Trophoblast cell (in vitro differentiated cells and primary cell): ENCODE results near the gene LRP1B.

Experiments
- DNase-seq, 2 donors: peaks; one replicate each; pipeline ENCODE4 v3.0.0-alpha.2; 2016
- H2AFZ ChIP-seq: 2 replicates; pipeline ENCODE4 v1.6.1; 2013; ENCODE audit warnings: low read length, moderate library complexity, mild to moderate bottlenecking; ENCODE audit not compliant: insufficient read depth, poor library complexity
- H2AK5ac ChIP-seq: 2 replicates; pipeline ENCODE4 v1.6.1; 2013; ENCODE audit warnings: mild to moderate bottlenecking, low read length
- H2BK120ac ChIP-seq: 2 replicates; pipeline ENCODE4 v1.6.1; 2013; ENCODE audit warnings: low read length, mild to moderate bottlenecking, moderate library complexity; ENCODE audit not compliant: insufficient read depth, poor library complexity
- H2BK12ac ChIP-seq: 2 replicates; pipeline ENCODE4 v1.6.1; 2013; ENCODE audit warnings: mild to moderate bottlenecking, low read length, moderate library complexity
- H2BK5ac ChIP-seq: 2 replicates; pipeline ENCODE4 v1.6.1; 2013; ENCODE audit warnings: low read length, low read depth, moderate library complexity, mild to moderate bottlenecking; ENCODE audit not compliant: poor library complexity
- H3K14ac ChIP-seq: 2 replicates; pipeline ENCODE4 v1.6.1; 2013; ENCODE audit warnings: mild to moderate bottlenecking, low read length
- H3K18ac ChIP-seq: 2 replicates; pipeline ENCODE4 v1.6.1; 2013; ENCODE audit warnings: mild to moderate bottlenecking, low read length
- H3K23ac ChIP-seq: 2 replicates; pipeline ENCODE4 v1.6.1; 2013; ENCODE audit warnings: low read length
- H3K27ac ChIP-seq: 2 replicates; pipeline ENCODE4 v1.5.1; 2013; ENCODE audit warnings: low read depth, mild to moderate bottlenecking, inconsistent platforms, low read length, moderate library complexity
- H3K27me3 ChIP-seq: 2 replicates; pipeline ENCODE4 v1.6.1; 2013; ENCODE audit warnings: inconsistent platforms, mild to moderate bottlenecking, low read length, moderate library complexity; ENCODE audit not compliant: insufficient read depth
- H3K36me3 ChIP-seq, 2 experiments: 1 replicate in 1 of 2; 2 replicates in 1 of 2; pipeline ENCODE4 v1.6.1; 2013; ENCODE audit warnings: low read length in 2 of 2, mild to moderate bottlenecking in 2 of 2, moderate library complexity in 1 of 2; ENCODE audit not compliant: insufficient read depth in 2 of 2, control insufficient read depth in 1 of 2
- H3K4ac ChIP-seq: 2 replicates; pipeline ENCODE4 v1.6.1; 2013; ENCODE audit warnings: low read depth, mild to moderate bottlenecking, low read length, moderate library complexity
- H3K4me1 ChIP-seq, 2 experiments: 1 replicate in 1 of 2; 2 replicates in 1 of 2; pipeline ENCODE4 v1.6.1; 2013; ENCODE audit warnings: low read length in 2 of 2, mild to moderate bottlenecking in 2 of 2, moderate library complexity in 1 of 2; ENCODE audit not compliant: insufficient read depth in 2 of 2, control insufficient read depth in 1 of 2
- H3K4me2 ChIP-seq: 2 replicates; pipeline ENCODE4 v1.6.1; 2013; ENCODE audit warnings: inconsistent platforms, mild to moderate bottlenecking, low read length, moderate library complexity
- H3K4me3 ChIP-seq: 2 replicates; pipeline ENCODE4 v1.5.1; 2013; ENCODE audit warnings: mild to moderate bottlenecking, low read depth, low read length, inconsistent platforms
- H3K79me1 ChIP-seq: one replicate; pipeline ENCODE4 v1.6.1; 2013; ENCODE audit warnings: low read length
- H3K79me2 ChIP-seq: 2 replicates; pipeline ENCODE4 v1.6.1; 2013; ENCODE audit warnings: low read length, mild to moderate bottlenecking; ENCODE audit not compliant: control insufficient read depth, insufficient read depth, poor library complexity
- H3K9ac ChIP-seq: 2 replicates; pipeline ENCODE4 v1.6.1; 2013; ENCODE audit warnings: mild to moderate bottlenecking, low read length
- H3K9me3 ChIP-seq: 2 replicates; pipeline ENCODE4 v1.6.1; 2013; ENCODE audit warnings: low read depth, mild to moderate bottlenecking, control low read depth, inconsistent platforms, low read length; ENCODE audit not compliant: insufficient read depth
- H4K12ac ChIP-seq: 2 replicates; pipeline ENCODE4 v1.6.1; 2013; ENCODE audit warnings: low read depth, mild to moderate bottlenecking, low read length, moderate library complexity
- H4K8ac ChIP-seq: 2 replicates; pipeline ENCODE4 v1.6.1; 2013; ENCODE audit warnings: low read depth, mild to moderate bottlenecking, low read length, moderate library complexity
- H4K91ac ChIP-seq: one replicate; pipeline ENCODE4 v1.6.1; 2013; ENCODE audit warnings: low read depth, mild to moderate bottlenecking, low read length, moderate library complexity
- WGBS: extraction: QIAGEN DNeasy Blood & Tissue Kit; methylation state at CpG from one replicate; pipeline ENCODE4 v1.1.7; 2013; ENCODE audit warnings: missing lambda C conversion rate; ENCODE audit not compliant: insufficient read length, insufficient coverage; ENCODE audit errors: extremely low coverage; 5-methylcytosine and 5-hydroxymethylcytosine counted together

Gene LRP1B

GRCh38 chr2:141741652-141742051 lies 389.2 kb downstream of the LRP1B start:
- H2BK12ac ChIP-seq = no peak overlapping the region
- H3K4me3 ChIP-seq = no peak overlapping the region
- no peak overlapping the region for H3K4me2 ChIP-seq
- H3K36me3 ChIP-seq = no peaks in the 10 kb centered on the region
- H3K79me1 ChIP-seq = no peaks in the 10 kb centered on the region
- H3K9me3 ChIP-seq = peaks cover 2% of the 10 kb centered on the region
- H3K4ac ChIP-seq = no peak overlapping the region
- no peaks in the 10 kb centered on the region for H3K79me2 ChIP-seq
- H4K91ac ChIP-seq = no peak overlapping the region
- no peaks in the 10 kb centered on the region for H3K27me3 ChIP-seq
- H3K4me1 ChIP-seq = no peaks in the 10 kb centered on the region
- H3K23ac ChIP-seq = no peak overlapping the region
- H4K8ac ChIP-seq = no peak overlapping the region
- no peak overlapping the region for H3K18ac ChIP-seq
- no peak overlapping the region for H2AFZ ChIP-seq
- no peak overlapping the region for H2AK5ac ChIP-seq
- H2BK5ac ChIP-seq = no peak overlapping the region
- no peak overlapping the region for H3K14ac ChIP-seq
- WGBS = no CpG with 5 or more reads among the region's 3 CpGs
- no peak overlapping the region for H4K12ac ChIP-seq
- no peak overlapping the region for H3K27ac ChIP-seq
- no peak overlapping the region for H3K9ac ChIP-seq
- H2BK120ac ChIP-seq = no peak overlapping the region
- no peak for DNase-seq

GRCh38 chr2:141737492-141738255 lies 393.1 kb downstream of the LRP1B start:
- Histone ChIP-seq H3K79me1 (no peaks in the 10 kb centered on the region), H2AK5ac (no peak overlapping the region), H3K9me3 (no peaks in the 10 kb centered on the region), H3K79me2 (no peaks in the 10 kb centered on the region), H3K36me3 (no peaks in the 10 kb centered on the region), H2BK5ac (no peak overlapping the region), H3K18ac (no peak overlapping the region), H3K23ac (no peak overlapping the region), H2BK120ac (no peak overlapping the region), H4K12ac (no peak overlapping the region), H3K9ac (no peak overlapping the region), H3K27me3 (no peaks in the 10 kb centered on the region), H4K91ac (no peak overlapping the region), H2AFZ (no peak overlapping the region), H2BK12ac (no peak overlapping the region), H3K4ac (no peak overlapping the region), H4K8ac (no peak overlapping the region), H3K14ac (no peak overlapping the region), H3K4me2 (no peak overlapping the region), H3K27ac (no peak overlapping the region), H3K4me3 (no peak overlapping the region), H3K4me1 (no peaks in the 10 kb centered on the region)
- DNase-seq = no peak
- WGBS = no CpG with 5 or more reads among the region's 3 CpGs

- H2BK5ac ChIP-seq = no peak overlapping the region
- no peak overlapping the region for H2AK5ac ChIP-seq
- H4K12ac ChIP-seq = no peak overlapping the region
- no peaks in the 10 kb centered on the region for H3K9me3 ChIP-seq
- no peaks in the 10 kb centered on the region for H3K27me3 ChIP-seq
- H2BK120ac ChIP-seq = no peak overlapping the region
- H3K14ac ChIP-seq = no peak overlapping the region
- no peak overlapping the region for H4K8ac ChIP-seq
- no peak overlapping the region for H3K4me3 ChIP-seq
- H3K79me1 ChIP-seq = no peaks in the 10 kb centered on the region
- no CpG with 5 or more reads among the region's 2 CpGs for WGBS
- no peak overlapping the region for H3K27ac ChIP-seq
- no peak overlapping the region for H3K4me2 ChIP-seq
- no peaks in the 10 kb centered on the region for H3K79me2 ChIP-seq
- H3K4me1 ChIP-seq = no peaks in the 10 kb centered on the region
- no peak overlapping the region for H2BK12ac ChIP-seq
- H4K91ac ChIP-seq = no peak overlapping the region
- H3K23ac ChIP-seq = no peak overlapping the region
- H3K4ac ChIP-seq = no peak overlapping the region
- no peak overlapping the region for H2AFZ ChIP-seq
- H3K9ac ChIP-seq = no peak overlapping the region
- no peak for DNase-seq
- H3K36me3 ChIP-seq = no peaks in the 10 kb centered on the region
- no peak overlapping the region for H3K18ac ChIP-seq
These were observed 394.4 kb downstream of the LRP1B start for GRCh38 chr2:141736466-141736865.

- Histone ChIP-seq H3K4me1 (no peaks in the 10 kb centered on the region), H3K4me3 (no peak overlapping the region), H3K4me2 (no peak overlapping the region), H3K4ac (no peak overlapping the region), H2BK120ac (no peak overlapping the region), H3K23ac (no peak overlapping the region), H3K9ac (no peak overlapping the region), H3K14ac (no peak overlapping the region), H2BK12ac (no peak overlapping the region), H4K12ac (no peak overlapping the region), H3K79me1 (no peaks in the 10 kb centered on the region), H4K8ac (no peak overlapping the region), H3K27me3 (no peaks in the 10 kb centered on the region), H3K36me3 (no peaks in the 10 kb centered on the region), H3K18ac (no peak overlapping the region), H3K9me3 (no peaks in the 10 kb centered on the region), H2BK5ac (no peak overlapping the region), H3K27ac (no peak overlapping the region), H2AFZ (no peak overlapping the region), H2AK5ac (no peak overlapping the region), H3K79me2 (no peaks in the 10 kb centered on the region), H4K91ac (no peak overlapping the region)
- WGBS = no CpG with 5 or more reads among the region's 1 CpG
- DNase-seq = no peak
These were observed 401.9 kb downstream of the LRP1B start for GRCh38 chr2:141728886-141729285.
